Nephron (organoid): ENCODE measurements around the gene MIS18A.

ENCODE experiments used
- H3K27ac Mint-ChIP-seq, 3 experiments: 2 replicates each; pipeline ENCODE4 v1.8.0; 2020; ENCODE audit warnings: mixed read lengths in 3 of 3, mild to moderate bottlenecking in 2 of 3, moderate library complexity in 1 of 3
- H3K27me3 Mint-ChIP-seq: 2 replicates; pipeline ENCODE4 v1.8.0; 2021; ENCODE audit warnings: low read depth, mild to moderate bottlenecking, moderate library complexity, mixed read lengths
- H3K36me3 Mint-ChIP-seq: 2 replicates; pipeline ENCODE4 v1.8.0; 2020; ENCODE audit warnings: low read depth, mixed read lengths
- H3K4me1 Mint-ChIP-seq: 2 replicates; pipeline ENCODE4 v1.8.0; 2020; ENCODE audit warnings: mixed read lengths
- H3K4me3 Mint-ChIP-seq, 3 experiments: 2 replicates each; pipeline ENCODE4 v1.8.0; 2020; ENCODE audit warnings: mild to moderate bottlenecking in 3 of 3, mixed read lengths in 3 of 3, moderate library complexity in 2 of 3
- H3K9me3 Mint-ChIP-seq: 2 replicates; pipeline ENCODE4 v1.8.0; 2020; ENCODE audit warnings: mixed read lengths
- CTCF ChIP-seq, 3 experiments: fragments of 200-600 bp; sonication (generic); IDR thresholded peaks; one replicate each; pipeline ENCODE4 v1.5.0; 2021; ENCODE audit warnings: antibody characterized with exemption in 3 of 3; ENCODE audit not compliant: unreplicated experiment in 3 of 3

The MIS18A gene

DNA sequence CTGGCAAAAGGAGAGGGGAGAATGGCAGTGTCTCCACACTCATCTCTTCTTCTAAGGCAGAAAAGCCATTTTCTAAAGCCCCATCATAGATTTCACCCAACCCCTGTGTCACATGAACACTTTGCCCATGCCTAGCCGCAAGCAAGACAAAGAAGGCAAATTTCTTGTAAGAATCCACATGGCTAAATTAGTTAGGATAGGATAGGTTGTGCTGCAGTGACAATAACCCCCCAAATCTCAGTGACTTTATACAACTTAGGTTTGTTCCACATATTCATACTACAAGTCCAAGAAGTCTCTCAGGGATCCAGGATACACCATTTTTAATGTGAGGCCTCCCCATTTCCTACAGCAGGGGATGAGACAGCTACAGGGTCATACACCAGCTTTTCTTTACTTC is 40.8 kb downstream of the MIS18A start:
- no peak for TF ChIP-seq CTCF (IDR thresholded peaks at IDR 0.05; ENCODE audit: unreplicated experiment in 3 of 3)
- no peaks in the 10 kb centered on the region for H3K36me3 Mint-ChIP-seq
- peaks cover 3% of the 10 kb centered on the region for H3K27me3 Mint-ChIP-seq
- peaks cover 9% of the 10 kb centered on the region for H3K9me3 Mint-ChIP-seq
- H3K27ac Mint-ChIP-seq, result no peak overlapping the region
- H3K4me3 Mint-ChIP-seq, result no peak overlapping the region
- H3K4me1 Mint-ChIP-seq, result peaks cover 12% of the 10 kb centered on the region

GRCh38 chr21:32237021-32237420 is 41.8 kb downstream of the MIS18A start:
- peaks cover 3% of the 10 kb centered on the region for H3K9me3 Mint-ChIP-seq
- H3K27ac Mint-ChIP-seq, result no peak overlapping the region
- no peak for TF ChIP-seq CTCF (IDR thresholded peaks at IDR 0.05; ENCODE audit: unreplicated experiment in 3 of 3)
- no peak overlapping the region for H3K4me3 Mint-ChIP-seq
- H3K36me3 Mint-ChIP-seq, result no peaks in the 10 kb centered on the region
- H3K27me3 Mint-ChIP-seq, result peaks cover 3% of the 10 kb centered on the region
- H3K4me1 Mint-ChIP-seq, result peaks cover 12% of the 10 kb centered on the region

DNA sequence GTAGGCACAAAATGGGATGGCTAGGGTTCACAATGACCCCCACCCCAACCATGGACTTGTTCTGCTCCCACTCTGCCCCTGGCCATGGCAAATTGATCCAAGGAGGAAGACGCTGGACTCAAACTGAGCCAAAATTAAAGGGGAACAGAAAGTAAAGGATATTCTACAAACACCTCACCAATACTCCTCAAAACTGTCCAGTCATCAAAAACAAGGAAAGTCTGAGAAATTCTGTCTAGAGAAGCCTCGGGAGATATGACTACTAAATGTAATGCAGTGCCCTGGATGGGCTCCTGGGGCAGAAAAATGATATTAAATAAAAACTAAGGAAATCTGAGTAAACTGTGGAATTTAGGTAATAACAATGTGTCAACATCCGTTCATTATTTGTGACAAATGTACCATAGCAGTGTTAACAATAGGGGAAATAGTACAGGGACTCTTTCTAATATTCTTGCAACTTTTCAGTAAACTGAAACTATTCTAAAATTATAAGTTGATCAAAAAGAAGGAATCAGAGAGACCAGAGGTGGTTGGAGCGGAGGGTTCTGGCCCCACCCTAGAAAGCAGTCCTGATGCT is 45.0 kb downstream of the MIS18A start:
- Mint-ChIP-seq H3K27ac (no peak overlapping the region), H3K36me3 (no peaks in the 10 kb centered on the region), H3K9me3 (peaks cover 2% of the 10 kb centered on the region), H3K4me3 (no peak overlapping the region), H3K4me1 (no peaks in the 10 kb centered on the region), H3K27me3 (peaks cover 3% of the 10 kb centered on the region)
- TF ChIP-seq CTCF (IDR thresholded peaks at IDR 0.05; ENCODE audit: unreplicated experiment in 3 of 3), result no peak

- Mint-ChIP-seq H3K4me1 (no peaks in the 10 kb centered on the region), H3K4me3 (no peak overlapping the region), H3K9me3 (peaks cover 5% of the 10 kb centered on the region), H3K27ac (no peak overlapping the region), H3K27me3 (peaks cover 3% of the 10 kb centered on the region), H3K36me3 (no peaks in the 10 kb centered on the region)
- TF ChIP-seq CTCF (IDR thresholded peaks at IDR 0.05; ENCODE audit: unreplicated experiment in 3 of 3), result no peak
Observed at GRCh38 chr21:32233055-32233546, 45.7 kb downstream of the MIS18A start.

DNA sequence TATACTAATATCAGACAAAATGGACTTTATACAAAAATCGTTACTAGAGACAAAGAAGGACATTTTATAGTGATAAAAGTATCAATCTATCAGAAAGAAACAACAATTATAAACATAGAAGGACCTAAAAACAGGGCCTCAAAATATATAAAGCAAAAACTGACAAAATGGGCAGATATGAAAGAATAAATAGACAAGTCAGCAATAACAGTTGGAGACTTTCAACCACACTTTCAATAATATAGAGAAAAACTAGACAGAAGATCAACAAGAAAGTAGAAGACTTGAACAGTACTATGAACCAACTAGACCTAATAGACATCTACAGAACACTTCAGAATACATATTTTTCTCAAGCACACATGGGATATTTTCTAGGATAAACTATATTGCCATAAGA is 52.4 kb downstream of the MIS18A start:
- TF ChIP-seq CTCF (IDR thresholded peaks at IDR 0.05; ENCODE audit: unreplicated experiment in 3 of 3), result no peak
- H3K4me1 Mint-ChIP-seq, result no peaks in the 10 kb centered on the region
- peaks cover 9% of the 10 kb centered on the region for H3K36me3 Mint-ChIP-seq
- H3K4me3 Mint-ChIP-seq, result no peak overlapping the region
- no peak overlapping the region for H3K27ac Mint-ChIP-seq
- H3K27me3 Mint-ChIP-seq, result no peaks in the 10 kb centered on the region
- H3K9me3 Mint-ChIP-seq, result peaks cover 28% of the 10 kb centered on the region
